K562 (cell line): ENCODE data around the gene SULT1A1.
"Not testable (repeated sequence)": the region's sequence is repeated elsewhere in the genome, so short reads cannot be mapped to it uniquely, and the experiment has no call there.

Source experiments
- ETV6 ChIP-seq, 3 experiments: fragments of 150-350 bp in 1 of 3; sonication (generic) in 1 of 3; formaldehyde crosslinking in 1 of 3; IDR thresholded peaks; 2 replicates each; pipeline versions ENCODE4 v1.6.1 to v1.8.0; 2014 to 2022; ENCODE audit warnings: borderline replicate concordance in 2 of 3, low read depth in 2 of 3, antibody characterized with exemption in 1 of 3, low read length in 1 of 3, mild to moderate bottlenecking in 1 of 3, missing genetic modification reagents in 1 of 3
- EZH2 ChIP-seq: IDR thresholded peaks from 2 replicates; pipeline ENCODE4 v1.6.1; 2012; ENCODE audit warnings: low read depth, mild to moderate bottlenecking, inconsistent platforms, low read length, borderline replicate concordance
- KLF10 ChIP-seq: fragments of 250-450 bp; sonication (Bioruptor Pico); IDR thresholded peaks from 2 replicates; pipeline ENCODE4 v1.6.1; 2021; ENCODE audit warnings: matching md5 sums
- MAFG ChIP-seq: fragments of 450-650 bp; conservative IDR thresholded peaks from 2 replicates; pipeline ENCODE4 v1.6.1; 2016; ENCODE audit warnings: missing genetic modification characterization, missing compliant biosample characterization
- MAX ChIP-seq: sonication (generic); formaldehyde crosslinking; IDR thresholded peaks from 2 replicates; pipeline ENCODE4 v1.9.0; 2022; ENCODE audit warnings: mild to moderate bottlenecking, missing genetic modification reagents
- RAD21 ChIP-seq, 2 experiments: fragments of 250-450 bp in 1 of 2; fragments of 450-650 bp in 1 of 2; sonication (Bioruptor Pico) in 1 of 2; formaldehyde crosslinking in 1 of 2; IDR thresholded peaks in 1 of 2; conservative IDR thresholded peaks in 1 of 2; 2 replicates each; pipeline versions ENCODE4 v1.4.0 to v1.8.0; 2020 to 2022; ENCODE audit warnings: mild to moderate bottlenecking in 2 of 2, moderate library complexity in 1 of 2
- SMARCA5 ChIP-seq: fragments of 450-650 bp; IDR thresholded peaks from 2 replicates; pipeline ENCODE4 v1.6.1; 2016
- ZBTB43 ChIP-seq: sonication (generic); formaldehyde crosslinking; IDR thresholded peaks from 2 replicates; pipeline ENCODE4 v1.8.0; 2023; ENCODE audit warnings: mild to moderate bottlenecking, missing genetic modification reagents
- ZNF274 ChIP-seq: IDR thresholded peaks from 2 replicates; pipeline ENCODE4 v1.6.1; 2011; ENCODE audit warnings: low read depth, mild to moderate bottlenecking, low read length, moderate library complexity, borderline replicate concordance

- TF ChIP-seq ETV6 (IDR thresholded peaks at IDR 0.05; ENCODE audit: borderline replicate concordance in 1 of 2, low read depth in 2 of 2, low read length in 1 of 2); ETV6 (CRISPR knock-in tag; IDR thresholded peaks at IDR 0.05; ENCODE audit: borderline replicate concordance); SMARCA5; RAD21 (CRISPR knock-in tag; conservative IDR thresholded peaks at IDR 0.05 in 1 of 2, IDR thresholded peaks at IDR 0.05 in 1 of 2); MAFG (tag); ZNF274; ZBTB43 (CRISPR knock-in tag); MAX (CRISPR knock-in tag); KLF10 (CRISPR knock-in tag); EZH2: not testable (repeated sequence)
These were observed 26.4 kb upstream of the SULT1A1 start for GRCh38 chr16:28636093-28636823.
